ENCODE data around the gene PLB1.
A peak's percentile ranks its signal among the peaks of the same experiment; 100 is the strongest.

Gene PLB1

GRCh38 chr2:28610583-28611201, 114.8 kb downstream of the PLB1 start:
- peak; percentile 88 for DNase-seq (ENCODE audit: low read depth, low spot score)

- DNase-seq (ENCODE audit: low read depth, low spot score): no peak
These were observed 116.4 kb downstream of the PLB1 start for GRCh38 chr2:28612131-28612812.

GRCh38 chr2:28613186-28613585, 117.3 kb downstream of the PLB1 start:
- no peak for DNase-seq (ENCODE audit: low read depth, low spot score)

- no peak for DNase-seq (ENCODE audit: low read depth, low spot score)
These were observed 118.0 kb downstream of the PLB1 start for GRCh38 chr2:28613633-28614501.

GRCh38 chr2:28615706-28616105, 119.8 kb downstream of the PLB1 start:
- DNase-seq (ENCODE audit: low read depth, low spot score): no peak

- DNase-seq (ENCODE audit: low read depth, low spot score): no peak
These were observed 120.6 kb downstream of the PLB1 start for GRCh38 chr2:28616396-28616999.

- DNase-seq (ENCODE audit: low read depth, low spot score): no peak
These were observed 121.8 kb downstream of the PLB1 start for GRCh38 chr2:28617502-28618184.

- peak; percentile 77 for DNase-seq (ENCODE audit: low read depth, low spot score)
These were observed 122.6 kb downstream of the PLB1 start for GRCh38 chr2:28618221-28619141.

GRCh38 chr2:28619213-28620196, 123.6 kb downstream of the PLB1 start:
- DNase-seq (ENCODE audit: low read depth, low spot score): peak; percentile 73

- DNase-seq (ENCODE audit: low read depth, low spot score): no peak
These were observed 124.5 kb downstream of the PLB1 start for GRCh38 chr2:28620291-28620793.

GRCh38 chr2:28620801-28621171, 124.9 kb downstream of the PLB1 start:
- no peak for DNase-seq (ENCODE audit: low read depth, low spot score)

GRCh38 chr2:28621172-28622100, 125.6 kb downstream of the PLB1 start:
- DNase-seq (ENCODE audit: low read depth, low spot score): peak; percentile 82

GRCh38 chr2:28622101-28622499, 126.2 kb downstream of the PLB1 start:
- DNase-seq (ENCODE audit: low read depth, low spot score): no peak

- DNase-seq (ENCODE audit: low read depth, low spot score): no peak
These were observed 127.9 kb downstream of the PLB1 start for GRCh38 chr2:28623582-28624405.

GRCh38 chr2:28624436-28624792, 128.6 kb downstream of the PLB1 start:
- no peak for DNase-seq (ENCODE audit: low read depth, low spot score)

GRCh38 chr2:28624793-28625701, 129.2 kb downstream of the PLB1 start:
- peak; percentile 63 for DNase-seq (ENCODE audit: low read depth, low spot score)

All from ELF-1 (cell line).